Pancreas (tissue), 10 donors: Measurements from ENCODE around the gene PYGM. TPM values are rescaled to one million over a fixed set of nuclear protein-coding genes. Genes with fewer than 3 reads are reported as not detected.

Source experiments
- ATAC-seq, 4 donors: fragments of 200-7000 bp; cut with Tn5 transposase; one replicate each; pipeline versions ENCODE4 v1.8.0 to v1.9.1; 2020; ENCODE audit warnings: mild to moderate bottlenecking in 4 of 4, moderate library complexity in 4 of 4
- DNase-seq, 6 donors: peaks; one replicate each; pipeline ENCODE4 v3.0.0-alpha.2; 2020
- FAIRE-seq: peaks from 2 replicates; lab custom pipeline; 2012; peaks lifted over from hg19 to GRCh38; lab: Jason Lieb, UNC
- H3K27ac ChIP-seq, 4 donors: fragments of 200-600 bp; sonication (generic); 1 replicate in 3 of 4; 2 replicates in 1 of 4; pipeline versions ENCODE4 v1.5.0 to v1.8.0; 2020
- H3K27me3 ChIP-seq, 4 donors: fragments of 200-600 bp; one replicate each; pipeline ENCODE4 v1.8.0; 2021
- H3K36me3 ChIP-seq, 3 donors: fragments of 200-600 bp; sonication (generic) in 1 of 3; one replicate each; pipeline versions ENCODE4 v1.5.0 to v1.8.0; 2020 to 2021
- H3K4me1 ChIP-seq, 3 donors: fragments of 200-600 bp; one replicate each; pipeline ENCODE4 v1.8.0; 2021
- H3K4me3 ChIP-seq, 4 donors: fragments of 200-600 bp; sonication (generic) in 2 of 4; one replicate each; pipeline versions ENCODE4 v1.5.0 to v1.8.0; 2020 to 2021
- H3K9me3 ChIP-seq, 4 donors: fragments of 200-600 bp; one replicate each; pipeline ENCODE4 v1.8.0; 2021
- CTCF ChIP-seq, 4 donors: fragments of 200-600 bp; sonication (generic) in 3 of 4; IDR thresholded peaks; one replicate each; pipeline versions ENCODE4 v1.5.0 to v1.8.0; 2021; ENCODE audit warnings: antibody characterized with exemption in 4 of 4
- WGBS, 2 donors: extraction: QIAGEN DNeasy Blood & Tissue Kit; methylation state at CpG; one replicate each; pipeline ENCODE4 v1.1.7; 2013; 5-methylcytosine and 5-hydroxymethylcytosine counted together
- intact Hi-C, 3 donors: fragments of 100-400 bp; cut with DNase I; formaldehyde crosslinking; loops; one replicate each; pipeline versions ENCODE4 v1.11.1 to v1.14.2; 2022
- polyA plus RNA-seq, 2 donors: library from polyadenylated mRNA; stranded (reverse); fragments of 200-250 nt; gene quantifications; one replicate each; pipeline ENCODE4 v1.2.3, GENCODE V29; 2013
- total RNA-seq, 6 donors: library from RNA; stranded (reverse); fragmentation: NEBNext Ultra II Directional in 4 of 6; extraction: Animal tissue kit (Norgen Biotek cat#: 25700) in 4 of 6; gene quantifications; one replicate each; pipeline versions ENCODE4 v1.2.1 to v1.2.4, GENCODE V29; 2021 to 2023
- donor health status: healthy with polysubstance abuse.
- donor health status: DM: no; HTN: no; CAD: no; lungs with moderate emphysema.
- donor health status: DM: no; HTN: no; CAD: no.
- donor health status: control.
- donor health status: control.
- donor health status: Bipolar disorder and iron deficiency.
- donor health status: DM: yes; HTN: yes; CAD: no.
- donor health status: DM: no; HTN: no; CAD: no.
- donor health status: DM: no; HTN: no; CAD: no.
- donor health status: DM: yes; HTN: yes; CAD: no.

The PYGM gene
- total and polyA plus RNA-seq, 8 donors, result 0.19 to 1.3 (median 0.47) TPM

GRCh38 chr11:64753380-64754123, 6.2 kb downstream of the PYGM start:
- FAIRE-seq (no peak), ATAC-seq (no peak)
- no peak for TF ChIP-seq CTCF (IDR thresholded peaks at IDR 0.05)

GRCh38 chr11:64753019-64753379, 6.8 kb downstream of the PYGM start:
- WGBS, 2 donors, result 93 to 95% methylated on average over 7 of the region's 7 CpGs
- intact Hi-C loops, result no loop called here
- DNase-seq (peak in 2 of 6 donors; percentile 10 to 40), FAIRE-seq (no peak), ATAC-seq (no peak)
- H3K9me3 ChIP-seq, result no peaks in the 10 kb centered on the region
- no peak overlapping the region for H3K4me3 ChIP-seq
- no peaks in the 10 kb centered on the region for H3K27me3 ChIP-seq
- no peak overlapping the region for H3K27ac ChIP-seq
- TF ChIP-seq CTCF (IDR thresholded peaks at IDR 0.05), result no peak
- H3K4me1 ChIP-seq, result no peaks in the 10 kb centered on the region
- no peaks in the 10 kb centered on the region for H3K36me3 ChIP-seq

More at GRCh38 chr11:64753380-64754123, 6.2 kb downstream of the PYGM start:
- intact Hi-C loops, result no loop called here
- DNase-seq, result peak in 2 of 6 donors; percentile 11 to 45
- 94 to 95% methylated on average over 43 of the region's 43 CpGs for WGBS, 2 donors
- Histone ChIP-seq H3K4me1 (no peaks in the 10 kb centered on the region), H3K27ac (no peak overlapping the region), H3K4me3 (no peak overlapping the region), H3K9me3 (no peaks in the 10 kb centered on the region), H3K36me3 (no peaks in the 10 kb centered on the region), H3K27me3 (no peaks in the 10 kb centered on the region)

- FAIRE-seq (no peak), ATAC-seq (no peak), DNase-seq (peak in 1 of 6 donors; percentile 35)
- 86 to 90% methylated on average over 14 of the region's 14 CpGs for WGBS, 2 donors
- intact Hi-C loops, result no loop called here
- no peak for TF ChIP-seq CTCF (IDR thresholded peaks at IDR 0.05)
- Histone ChIP-seq H3K9me3 (no peaks in the 10 kb centered on the region), H3K36me3 (no peaks in the 10 kb centered on the region), H3K27ac (no peak overlapping the region), H3K4me3 (no peak overlapping the region), H3K27me3 (no peaks in the 10 kb centered on the region), H3K4me1 (no peaks in the 10 kb centered on the region)
These were observed 7.4 kb downstream of the PYGM start for GRCh38 chr11:64752175-64752970.

GRCh38 chr11:64751580-64751979, 8.2 kb downstream of the PYGM start:
- H3K27me3 ChIP-seq, result no peaks in the 10 kb centered on the region
- DNase-seq (no peak), ATAC-seq (no peak), FAIRE-seq (no peak)
- no peaks in the 10 kb centered on the region for H3K36me3 ChIP-seq
- H3K4me3 ChIP-seq, result no peak overlapping the region
- intact Hi-C loops, result no loop called here
- no peak overlapping the region for H3K27ac ChIP-seq
- no peaks in the 10 kb centered on the region for H3K4me1 ChIP-seq
- no peaks in the 10 kb centered on the region for H3K9me3 ChIP-seq
- 93 to 95% methylated on average over 9 of the region's 9 CpGs for WGBS, 2 donors
- no peak for TF ChIP-seq CTCF (IDR thresholded peaks at IDR 0.05)
